Right lobe of liver (tissue), 6 donors: ENCODE results near the gene CFAP46. TPM values are rescaled to one million over a fixed set of nuclear protein-coding genes. Genes with fewer than 3 reads are reported as not detected.
"Not testable (repeated sequence)": the region's sequence is repeated elsewhere in the genome, so short reads cannot be mapped to it uniquely, and the experiment has no call there.

Source experiments
- ATAC-seq, 4 donors: fragments of 200-7000 bp; cut with Tn5 transposase; one replicate each; pipeline ENCODE4 v1.9.1; 2020; ENCODE audit warnings: mild to moderate bottlenecking in 4 of 4, moderate library complexity in 4 of 4
- DNase-seq, 3 donors: peaks; one replicate each; pipeline ENCODE4 v3.0.0-alpha.2; 2020
- H3K27ac ChIP-seq, 3 donors: fragments of 200-600 bp; one replicate each; pipeline ENCODE4 v1.8.0; 2022
- H3K27me3 ChIP-seq, 2 donors: fragments of 200-600 bp; one replicate each; pipeline ENCODE4 v1.8.0; 2022
- H3K36me3 ChIP-seq, 4 donors: fragments of 200-600 bp; sonication (generic) in 1 of 4; one replicate each; pipeline versions ENCODE4 v1.5.1 to v1.8.0; 2017 to 2022; ENCODE audit warnings: control low read depth in 1 of 4
- H3K4me1 ChIP-seq, 4 donors: fragments of 200-600 bp; sonication (generic) in 1 of 4; one replicate each; pipeline versions ENCODE4 v1.5.1 to v1.8.0; 2017 to 2022; ENCODE audit warnings: control low read depth in 1 of 4
- H3K4me3 ChIP-seq, 3 donors: fragments of 200-600 bp; one replicate each; pipeline ENCODE4 v1.8.0; 2022
- H3K9me3 ChIP-seq, 4 donors: fragments of 200-600 bp; sonication (generic) in 1 of 4; one replicate each; pipeline versions ENCODE4 v1.5.1 to v1.8.0; 2017 to 2022; ENCODE audit warnings: control low read depth in 1 of 4
- CTCF ChIP-seq, 4 donors: fragments of 200-600 bp in 3 of 4; fragments of 450-650 bp in 1 of 4; IDR thresholded peaks; one replicate each; pipeline versions ENCODE4 v1.5.1 to v1.8.0; 2016 to 2022; ENCODE audit warnings: antibody characterized with exemption in 4 of 4, mild to moderate bottlenecking in 2 of 4
- POLR2A ChIP-seq: fragments of 450-650 bp; IDR thresholded peaks from one replicate; pipeline ENCODE4 v1.6.1; 2017; ENCODE audit warnings: antibody characterized with exemption, mild to moderate bottlenecking
- WGBS: methylation state at CpG from one replicate; pipeline ENCODE4 v1.1.6; 2018; ENCODE audit warnings: low coverage, low lambda C conversion rate; ENCODE audit not compliant: insufficient coverage; ENCODE audit errors: missing lambda C conversion rate; 5-methylcytosine and 5-hydroxymethylcytosine counted together
- intact Hi-C, 2 donors: fragments of 100-400 bp; cut with DNase I; formaldehyde crosslinking; loops; one replicate each; pipeline versions ENCODE4 v1.11.2 to v1.14.1; 2022
- total RNA-seq, 6 experiments: library from RNA; depleted of rRNA in 2 of 6; stranded (reverse); fragments of >200 nt in 2 of 6; fragmentation: NEBNext Ultra II Directional in 3 of 6; extraction: Animal tissue kit (Norgen Biotek cat#: 25700) in 3 of 6; gene quantifications; one replicate each; pipeline versions ENCODE4 v1.1.0 to v1.2.4, GENCODE V29; 2016 to 2023
- donor health status: DM: no; HTN: yes; CAD: no.
- donor health status: DM: no; HTN: no; CAD: no.
- donor health status: DM: no; HTN: no; CAD: no.
- donor health status: DM: no; HTN: yes; CAD: no.
- donor health status: DM: no; HTN: yes; CAD: no.

CFAP46 gene
- total RNA-seq, 6 experiments from 2014 or later, result 0.16 to 0.67 (median 0.32) TPM

GRCh38 chr10:132891368-132891767, 51.0 kb downstream of the CFAP46 start:
- H3K27ac ChIP-seq, result no peak overlapping the region
- no peaks in the 10 kb centered on the region for H3K4me1 ChIP-seq
- intact Hi-C loops, result no loop called here
- DNase-seq (no peak), ATAC-seq (no peak)
- H3K36me3 ChIP-seq, result no peaks in the 10 kb centered on the region
- H3K4me3 ChIP-seq, result no peak overlapping the region
- 80% methylated on average over 6 of the region's 6 CpGs for whole genome bisulfite sequencing
- TF ChIP-seq POLR2A (no peak), CTCF (IDR thresholded peaks at IDR 0.05) (no peak)
- H3K27me3 ChIP-seq, result no peaks in the 10 kb centered on the region
- no peaks in the 10 kb centered on the region for H3K9me3 ChIP-seq

- Histone ChIP-seq H3K27ac (no peak overlapping the region), H3K4me1 (no peaks in the 10 kb centered on the region), H3K9me3 (no peaks in the 10 kb centered on the region), H3K4me3 (no peak overlapping the region), H3K36me3 (no peaks in the 10 kb centered on the region), H3K27me3 (no peaks in the 10 kb centered on the region)
- intact Hi-C loops, result no loop called here
- ATAC-seq, result no peak
- WGBS, result 43% methylated on average over 4 of the region's 9 CpGs
- DNase-seq, result peak; percentile 3 to 33 (median 22)
- TF ChIP-seq POLR2A (no peak), CTCF (IDR thresholded peaks at IDR 0.05) (no peak)
Measured at GRCh38 chr10:132890301-132890700, 52.1 kb downstream of the CFAP46 start.

GRCh38 chr10:132889556-132889955, 52.8 kb downstream of the CFAP46 start:
- TF ChIP-seq CTCF (IDR thresholded peaks at IDR 0.05) (no peak), POLR2A (no peak)
- Histone ChIP-seq H3K27me3 (no peaks in the 10 kb centered on the region), H3K9me3 (no peaks in the 10 kb centered on the region), H3K4me1 (no peaks in the 10 kb centered on the region), H3K4me3 (no peak overlapping the region), H3K36me3 (no peaks in the 10 kb centered on the region), H3K27ac (no peak overlapping the region)
- 47% methylated on average over 2 of the region's 16 CpGs for WGBS
- ATAC-seq (no peak), DNase-seq (peak in 2 of 3 donors; percentile 6 to 38)
- intact Hi-C loops, result no loop called here

GRCh38 chr10:132888898-132889490, 53.4 kb downstream of the CFAP46 start:
- DNase-seq, result peak; percentile 15 to 36 (median 31)

GRCh38 chr10:132888446-132888845, 53.9 kb downstream of the CFAP46 start:
- H3K27ac ChIP-seq, H3K36me3 ChIP-seq, intact Hi-C loops, H3K27me3 ChIP-seq, H3K9me3 ChIP-seq, H3K4me3 ChIP-seq, H3K4me1 ChIP-seq, ATAC-seq: not testable (repeated sequence)
- 78% methylated on average over 12 of the region's 16 CpGs for WGBS
- peak; percentile 6 to 28 (median 10) for DNase-seq

More at GRCh38 chr10:132888898-132889490, 53.4 kb downstream of the CFAP46 start:
- Histone ChIP-seq H3K27ac (no peak overlapping the region), H3K4me3 (no peak overlapping the region), H3K36me3 (no peaks in the 10 kb centered on the region), H3K4me1 (no peaks in the 10 kb centered on the region), H3K9me3 (no peaks in the 10 kb centered on the region), H3K27me3 (no peaks in the 10 kb centered on the region)
- TF ChIP-seq CTCF (IDR thresholded peaks at IDR 0.05) (no peak), POLR2A (no peak)
- intact Hi-C loops, result no loop called here
- ATAC-seq, result no peak
- WGBS, result 82% methylated on average over 7 of the region's 16 CpGs
